Smooth muscle cell of the brain vasculature (primary cell): ENCODE results near the gene IGSF22.

ENCODE experiments used
- DNase-seq: peaks from one replicate; pipeline ENCODE4 v3.0.0-alpha.2; 2012; ENCODE audit warnings: low read depth, low spot score

The IGSF22 gene

GRCh38 chr11:18726040-18726439 is at the start of gene IGSF22:
TSS of gene IGSF22 (minus strand) at chr11:18726188. CDS start at chr11:18724236, 1,952 bp downstream.
- DNase-seq, result no peak

DNA sequence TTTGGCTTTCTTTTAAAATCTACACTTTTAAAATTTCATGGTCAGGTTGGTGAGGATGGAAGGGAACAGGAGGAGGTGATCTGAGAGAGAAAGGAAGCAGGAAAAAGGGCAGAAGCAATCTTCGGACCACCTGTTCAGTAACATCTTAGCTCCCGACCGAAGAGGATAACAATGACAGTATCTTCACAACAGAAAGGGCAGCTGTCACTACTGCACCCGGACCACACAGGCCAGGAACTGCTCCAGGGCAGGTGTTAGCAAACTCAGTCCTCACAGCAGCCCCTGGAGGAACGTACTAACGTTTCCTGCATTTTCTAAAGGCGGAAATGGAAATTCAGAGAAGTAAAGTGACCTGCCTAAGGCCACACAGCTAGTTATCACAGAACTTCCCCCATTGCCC is 48.8 kb upstream of the IGSF22 start:
- no peak for DNase-seq

- no peak for DNase-seq
Measured at GRCh38 chr11:18773681-18774080, 47.7 kb upstream of the IGSF22 start.

DNA sequence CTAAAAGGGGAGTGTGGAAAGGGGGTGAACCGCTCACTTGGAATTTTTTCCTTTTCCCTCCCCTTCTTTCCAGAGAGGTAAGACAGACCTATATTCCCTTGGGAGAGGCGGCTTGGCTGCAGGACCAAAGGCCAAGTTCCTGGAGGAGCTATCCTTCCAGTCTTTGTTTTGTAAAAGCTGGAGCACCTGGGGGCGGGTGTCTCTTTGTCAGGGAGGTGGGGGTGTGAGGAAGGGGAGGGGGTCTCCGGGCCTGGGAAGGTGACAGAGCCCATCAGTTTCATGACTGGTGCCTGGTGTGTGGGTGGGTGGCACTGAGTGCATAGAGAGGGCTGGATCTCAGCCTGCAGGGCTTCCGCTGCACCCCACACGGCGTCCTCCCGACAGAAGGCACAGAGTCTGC is 47.1 kb upstream of the IGSF22 start:
- DNase-seq, result no peak

GRCh38 chr11:18772211-18772610 is 46.2 kb upstream of the IGSF22 start:
- no peak for DNase-seq

DNA sequence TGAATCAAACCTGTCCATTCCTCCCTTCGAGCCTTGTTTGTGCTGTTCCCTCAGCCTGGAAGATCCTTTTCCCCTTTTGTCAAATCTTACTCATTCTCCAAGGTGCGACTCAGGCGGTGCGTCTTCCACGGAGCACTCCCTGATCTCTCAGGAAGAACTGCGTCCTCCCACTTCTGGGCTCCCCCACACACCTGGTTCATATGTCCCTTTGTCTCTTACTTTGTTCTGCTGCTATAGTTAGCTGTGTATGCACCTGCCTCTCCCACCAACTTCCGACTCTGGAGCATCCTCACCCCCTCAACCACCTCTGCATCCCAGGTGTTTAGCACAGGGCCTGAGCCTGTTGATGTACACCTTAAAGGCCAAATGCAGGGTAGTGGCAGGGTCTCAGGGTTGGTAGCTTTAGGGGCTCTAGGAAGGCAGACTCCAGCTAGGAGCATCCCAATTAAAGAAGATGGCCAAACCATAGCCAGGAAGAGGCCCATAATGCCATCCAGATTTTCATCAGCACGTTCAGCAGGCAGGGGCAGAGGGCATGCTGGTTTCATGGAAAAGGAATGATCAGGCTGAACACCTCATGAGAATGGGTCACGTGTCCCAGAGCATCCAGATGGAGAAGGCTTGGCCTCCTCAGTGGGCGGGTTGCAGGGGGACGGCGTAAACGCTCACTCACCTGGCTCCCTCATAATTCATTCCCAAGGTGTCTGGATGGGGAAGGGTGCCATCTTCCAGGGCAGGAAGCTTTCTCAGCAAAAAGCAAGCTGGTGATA is 45.5 kb upstream of the IGSF22 start:
- no peak for DNase-seq

DNA sequence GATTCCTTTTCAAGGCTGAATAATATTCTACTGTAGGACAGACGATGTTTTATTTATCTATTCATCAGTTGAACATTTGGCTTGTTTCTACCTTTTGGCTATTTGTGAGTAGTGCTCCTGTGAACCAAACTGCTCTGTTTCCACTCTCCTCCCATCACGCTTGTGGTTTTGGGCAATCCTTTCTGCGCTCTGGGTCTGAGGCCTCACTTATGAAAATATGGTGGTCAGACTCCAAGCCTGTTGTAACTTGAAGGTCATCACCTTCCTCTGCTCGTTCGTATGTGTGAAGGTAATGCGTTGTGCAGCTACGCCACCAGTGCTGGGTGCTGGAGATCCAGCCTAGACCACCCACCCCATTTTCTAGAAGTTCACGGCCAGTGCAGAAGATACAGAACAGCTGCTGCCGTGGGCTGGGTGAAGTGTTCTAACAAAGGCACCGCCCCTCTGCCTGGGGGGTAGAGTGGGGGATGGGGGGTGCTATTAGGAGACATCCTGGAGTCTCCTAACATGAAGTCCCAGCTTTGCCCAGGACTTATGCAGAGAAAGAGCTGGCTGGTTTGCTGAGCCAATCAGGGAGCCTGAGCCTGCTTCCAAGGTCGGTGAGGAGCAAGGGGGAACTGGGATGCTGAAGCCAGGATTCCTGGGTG is 44.6 kb upstream of the IGSF22 start:
- DNase-seq, result no peak

DNA sequence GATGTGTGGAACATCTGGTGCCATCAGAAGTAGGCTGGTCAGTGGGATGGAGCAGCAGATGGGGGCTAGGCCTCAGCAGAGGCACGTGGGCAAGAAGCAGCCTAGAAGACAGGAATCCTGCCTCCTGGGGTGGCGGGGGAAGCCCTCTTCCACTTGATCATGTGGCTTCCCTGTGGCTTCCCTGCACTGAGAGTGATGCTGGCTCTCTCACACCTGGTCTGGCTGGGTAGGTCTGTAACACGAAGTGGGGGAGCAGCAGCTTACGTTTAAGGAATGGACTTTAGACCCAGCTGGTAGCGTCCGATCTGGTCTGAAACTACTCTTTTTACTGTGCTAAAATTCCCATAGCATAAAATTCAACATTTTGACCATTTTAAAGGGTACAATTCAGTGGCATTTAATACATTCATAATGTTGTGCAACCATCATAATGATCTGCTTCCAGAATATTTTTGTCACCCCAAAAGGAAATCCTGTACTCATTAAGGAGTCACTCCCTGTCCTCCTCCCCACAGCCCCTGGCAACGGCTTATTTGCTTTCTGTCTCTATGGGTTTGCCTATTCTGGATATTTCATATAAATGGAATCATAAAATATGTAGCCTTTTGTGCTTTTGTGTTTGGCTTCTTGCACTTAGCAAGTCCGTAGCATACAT is 43.9 kb upstream of the IGSF22 start:
- no peak for DNase-seq

DNA sequence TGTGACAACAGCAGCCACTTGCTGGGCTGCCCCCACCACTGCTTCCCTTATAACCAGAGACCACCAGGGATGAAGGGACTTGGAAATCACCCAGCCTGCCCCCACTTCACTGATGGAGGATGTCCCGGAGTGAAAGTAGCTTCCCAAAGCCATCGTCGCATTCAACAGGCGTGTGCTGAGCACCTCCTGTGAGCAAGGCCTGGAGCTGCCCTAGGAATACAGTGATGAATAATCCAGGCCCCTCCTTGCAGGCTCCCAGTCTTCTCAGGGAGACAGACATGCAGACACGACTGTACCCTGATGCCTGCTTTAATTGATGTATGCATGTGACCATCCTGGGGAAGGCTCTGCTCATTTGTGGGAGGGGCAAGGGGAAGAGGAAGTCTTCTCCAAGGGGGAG is 43.0 kb upstream of the IGSF22 start:
- no peak for DNase-seq

DNA sequence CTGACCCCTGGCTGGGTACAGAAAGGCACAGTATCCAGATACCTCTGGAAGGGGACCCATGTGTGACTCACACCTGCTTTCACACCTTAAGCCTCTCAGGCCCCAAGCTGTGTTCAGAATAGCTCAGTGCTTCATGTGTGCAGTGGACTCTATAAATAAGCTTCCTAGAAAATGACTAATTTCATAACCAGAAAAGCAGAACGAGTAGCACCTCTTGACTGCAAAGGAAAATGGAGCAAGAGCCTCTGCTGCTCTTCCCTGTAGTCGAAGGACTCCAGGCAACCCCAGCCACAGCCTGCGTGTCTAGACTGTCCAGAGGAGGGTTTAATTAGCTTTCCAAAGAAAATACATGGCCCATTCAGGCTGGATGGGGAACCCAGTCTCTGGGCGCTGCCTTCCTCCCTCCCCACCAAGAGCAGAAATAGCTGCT is 42.5 kb upstream of the IGSF22 start:
- no peak for DNase-seq

DNA sequence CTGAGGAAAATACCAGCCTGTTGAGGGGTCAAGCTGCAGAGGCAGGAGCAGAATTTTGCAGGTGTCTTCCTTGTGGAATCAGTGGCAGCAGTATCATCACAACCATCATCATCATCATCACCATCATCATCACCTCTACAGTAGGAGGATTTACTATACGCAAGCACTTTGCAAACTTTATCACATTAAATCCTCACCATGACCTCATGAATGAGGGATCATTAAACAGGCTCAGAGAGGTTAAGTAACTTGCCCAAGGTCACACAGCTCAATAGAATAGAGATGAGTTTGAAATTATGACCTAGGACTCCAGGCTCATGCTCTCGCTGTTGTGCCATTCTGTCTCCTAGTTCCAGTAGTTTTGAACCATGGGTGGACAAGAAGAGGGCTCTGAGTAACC is 40.0 kb upstream of the IGSF22 start:
- no peak for DNase-seq

DNA sequence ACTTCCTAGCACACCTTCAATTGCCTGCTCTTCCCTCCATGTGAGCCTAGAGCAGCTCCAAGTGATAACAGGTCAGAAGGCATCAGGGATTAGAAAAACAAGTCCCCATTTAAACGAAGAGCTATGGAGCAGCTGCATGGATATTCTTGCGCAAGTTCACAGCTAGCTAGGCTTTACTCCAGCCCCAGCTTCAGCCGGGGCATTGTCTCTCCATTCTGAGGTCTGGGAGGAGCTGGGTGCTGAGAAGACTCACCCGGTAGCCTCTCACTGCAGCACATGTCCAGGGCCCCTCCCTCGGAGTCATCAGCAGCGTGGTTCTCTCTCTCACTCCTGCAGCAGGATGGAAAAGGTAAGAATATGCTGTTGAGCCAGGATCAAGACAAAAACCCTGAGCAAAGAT is 39.6 kb upstream of the IGSF22 start:
- DNase-seq, result no peak

DNA sequence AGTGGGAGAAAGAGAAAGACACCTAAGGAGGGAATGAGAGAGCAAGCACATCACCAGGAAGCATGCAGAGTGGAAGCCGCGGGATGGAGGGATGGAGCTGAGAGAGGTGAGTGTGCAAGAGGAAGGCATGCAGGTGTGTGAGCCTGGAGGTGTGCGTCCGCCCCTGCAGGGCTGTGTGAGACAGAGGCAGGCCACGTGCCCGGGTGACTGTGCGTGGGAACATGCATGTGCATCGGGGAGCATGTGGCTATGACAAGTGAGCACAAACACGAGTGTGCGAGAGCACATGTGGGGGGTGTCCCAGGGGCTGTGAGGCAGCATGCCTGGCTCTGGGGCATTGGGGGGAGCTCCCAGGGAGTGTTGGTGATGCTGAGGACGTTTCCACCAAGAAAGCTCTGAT is 35.8 kb upstream of the IGSF22 start:
- DNase-seq, result no peak

DNA sequence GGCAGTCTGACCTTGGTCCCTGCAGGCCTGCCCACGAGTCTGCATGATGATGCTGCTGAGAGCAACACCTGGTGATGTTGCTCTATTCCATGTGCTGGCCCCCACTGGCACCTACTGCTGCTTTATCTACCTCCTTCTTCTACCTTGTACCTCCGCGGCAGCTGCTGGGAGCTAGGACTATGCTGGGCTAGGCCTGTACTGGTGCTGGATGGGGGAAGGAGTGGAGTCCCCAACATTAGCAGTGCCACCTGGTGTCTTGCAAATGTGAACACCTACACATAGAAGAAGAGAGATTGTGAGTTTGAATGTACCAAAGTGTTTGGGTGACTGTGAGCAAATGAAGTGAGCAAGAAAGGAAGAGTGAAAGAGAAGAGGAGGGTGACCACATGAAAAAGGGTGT is 35.2 kb upstream of the IGSF22 start:
- no peak for DNase-seq

DNA sequence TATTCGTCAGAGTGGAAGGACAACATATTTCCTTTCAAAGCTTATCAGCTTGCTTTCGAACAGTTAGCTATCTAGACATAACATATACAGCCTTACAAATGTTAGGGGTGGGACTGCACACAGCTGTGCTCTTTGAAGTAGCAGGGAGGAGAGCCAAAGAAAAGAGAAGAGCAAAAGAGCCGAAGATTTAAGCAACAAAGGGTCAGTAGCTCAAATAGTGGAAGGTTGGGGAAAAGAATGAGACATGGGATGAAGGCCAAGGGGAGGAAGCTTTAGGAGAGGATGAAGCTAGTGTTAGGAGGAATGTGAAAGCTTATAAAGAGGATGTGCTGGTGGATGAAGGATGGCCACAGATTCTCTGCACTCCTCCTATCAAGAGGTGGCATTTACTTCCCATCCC is 31.8 kb upstream of the IGSF22 start:
- no peak for DNase-seq

DNA sequence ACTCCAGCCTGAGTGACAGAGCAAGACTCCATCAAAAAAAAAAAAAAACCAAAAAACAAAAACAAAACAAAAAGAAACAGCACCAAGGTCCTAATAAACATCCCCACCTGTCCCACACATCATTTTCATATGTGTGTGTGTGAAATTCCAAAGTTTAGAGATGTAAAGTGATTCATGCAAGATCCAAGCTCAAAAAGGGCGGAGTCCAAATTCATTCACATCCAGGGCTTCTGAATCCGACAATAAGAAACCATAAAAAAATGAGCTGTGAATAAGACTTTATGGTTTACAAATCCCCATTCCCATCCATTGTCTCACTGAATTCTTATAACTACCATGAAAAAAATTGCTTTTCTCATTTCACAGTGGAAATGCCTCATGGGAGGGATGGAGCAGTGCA is 30.9 kb upstream of the IGSF22 start:
- no peak for DNase-seq

DNA sequence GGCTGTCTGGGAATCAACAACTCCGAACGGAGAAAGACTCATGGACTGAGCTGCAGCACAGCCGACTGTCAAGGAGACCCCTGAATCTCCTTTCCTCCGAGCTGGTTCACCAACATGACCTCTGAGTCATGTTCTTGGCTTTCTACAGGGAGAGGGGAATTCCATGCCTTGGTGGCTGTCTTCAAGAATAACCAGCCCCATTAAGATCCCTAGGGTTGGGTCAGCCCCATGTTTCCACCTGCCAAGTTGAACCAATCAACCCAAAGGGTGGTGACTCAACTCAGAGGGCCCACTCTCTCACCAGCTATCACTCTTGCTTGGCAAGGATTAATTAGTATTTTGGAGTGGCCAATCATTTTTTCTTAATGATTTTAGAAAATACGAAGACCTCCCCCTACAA is 28.3 kb upstream of the IGSF22 start:
- DNase-seq, result no peak

DNA sequence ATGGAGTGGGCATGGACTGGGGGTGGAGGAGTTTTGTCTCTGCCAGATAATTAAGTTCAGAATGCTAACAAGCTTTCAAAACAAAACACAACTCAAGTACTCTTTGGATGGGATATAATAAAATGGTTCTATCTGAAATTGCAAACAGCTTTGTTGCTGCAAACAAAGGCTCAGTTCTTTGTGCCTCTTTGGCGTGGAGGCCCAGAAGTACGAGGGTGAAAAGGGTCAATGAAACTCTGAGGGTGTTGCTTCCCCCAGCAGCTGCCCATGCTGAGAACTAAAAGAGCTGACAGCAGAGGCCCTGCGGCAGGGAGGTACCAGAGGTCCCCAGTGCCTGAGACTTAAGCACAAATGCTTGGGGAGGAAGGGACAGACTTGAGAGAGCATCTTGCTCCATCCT is 26.5 kb upstream of the IGSF22 start:
- no peak for DNase-seq

GRCh38 chr11:18750944-18751343 is 25.0 kb upstream of the IGSF22 start:
- DNase-seq, result no peak

- no peak for DNase-seq
Measured at GRCh38 chr11:18749681-18750319, 23.8 kb upstream of the IGSF22 start.

GRCh38 chr11:18748766-18749365 is 22.9 kb upstream of the IGSF22 start:
- no peak for DNase-seq

DNA sequence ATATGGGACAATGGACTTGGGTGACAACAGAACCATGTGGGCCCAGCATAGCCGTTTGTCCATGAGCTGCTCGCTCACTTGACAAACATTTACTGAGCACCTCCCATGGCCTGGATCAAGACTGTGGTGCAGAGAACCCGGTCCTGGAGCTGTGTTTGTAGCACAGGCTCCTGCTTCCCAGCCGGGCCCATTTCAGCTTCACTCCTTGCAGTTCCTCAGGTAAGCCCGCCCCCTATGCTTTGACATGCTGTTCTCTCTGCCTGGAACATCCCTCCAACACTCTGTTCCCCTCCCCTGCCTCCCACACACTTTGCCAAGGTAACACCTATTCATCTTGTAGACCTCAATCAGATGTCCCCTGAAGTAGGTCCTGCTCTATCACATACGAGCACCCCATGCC is 19.3 kb upstream of the IGSF22 start:
- no peak for DNase-seq
